Lower lobe of right lung (tissue), 2 donors: ENCODE data around the gene C1D. TPM values are rescaled to one million over a fixed set of nuclear protein-coding genes. Genes with fewer than 3 reads are reported as not detected.

ENCODE experiments used
- ATAC-seq, 2 donors: fragments of 200-7000 bp; cut with Tn5 transposase; one replicate each; pipeline ENCODE4 v1.9.1; 2020 to 2022; ENCODE audit warnings: mild to moderate bottlenecking in 2 of 2, moderate library complexity in 2 of 2
- DNase-seq: peaks from one replicate; pipeline ENCODE4 v3.0.0-alpha.2; 2020
- H3K27ac ChIP-seq: fragments of 200-600 bp; one replicate; pipeline ENCODE4 v1.8.0; 2022
- H3K27me3 ChIP-seq: fragments of 200-600 bp; one replicate; pipeline ENCODE4 v1.8.0; 2022; ENCODE audit warnings: low read depth
- H3K36me3 ChIP-seq: fragments of 200-600 bp; one replicate; pipeline ENCODE4 v1.8.0; 2022; ENCODE audit warnings: mild to moderate bottlenecking
- H3K4me1 ChIP-seq: fragments of 200-600 bp; one replicate; pipeline ENCODE4 v1.8.0; 2022
- H3K4me3 ChIP-seq: fragments of 200-600 bp; one replicate; pipeline ENCODE4 v1.8.0; 2022; ENCODE audit warnings: mild to moderate bottlenecking
- H3K9me3 ChIP-seq: fragments of 200-600 bp; one replicate; pipeline ENCODE4 v1.8.0; 2022
- CTCF ChIP-seq: fragments of 200-600 bp; IDR thresholded peaks from one replicate; pipeline ENCODE4 v1.8.0; 2022; ENCODE audit warnings: antibody characterized with exemption, mild to moderate bottlenecking
- intact Hi-C: fragments of 100-400 bp; cut with DNase I; formaldehyde crosslinking; loops from one replicate; pipeline ENCODE4 v1.11.0; 2022
- total RNA-seq: library from RNA; stranded (reverse); fragmentation: NEBNext Ultra II Directional; extraction: Animal tissue kit (Norgen Biotek cat#: 25700); gene quantifications from one replicate; pipeline ENCODE4 v1.2.1, GENCODE V29; 2021
- donor health status: DM: no; HTN: yes; CAD: no; lungs with severe emphysema.

The C1D gene
- total RNA-seq, 1 donor from 2014 or later: 21.5 TPM

- intact Hi-C loops: no loop called here
- Histone ChIP-seq H3K4me3 (no peak overlapping the region), H3K9me3 (no peaks in the 10 kb centered on the region), H3K36me3 (no peaks in the 10 kb centered on the region), H3K27ac (no peak overlapping the region), H3K27me3 (no peaks in the 10 kb centered on the region), H3K4me1 (peaks cover 37% of the 10 kb centered on the region)
- DNase-seq: no peak
- TF ChIP-seq CTCF: no peak
- no peak for ATAC-seq
These were observed 5.0 kb downstream of the C1D start for GRCh38 chr2:68057658-68058396.

GRCh38 chr2:68052717-68053422 lies 9.9 kb downstream of the C1D start:
- Histone ChIP-seq H3K4me3 (no peak overlapping the region), H3K4me1 (peaks cover 13% of the 10 kb centered on the region), H3K27ac (no peak overlapping the region), H3K9me3 (no peaks in the 10 kb centered on the region), H3K36me3 (no peaks in the 10 kb centered on the region), H3K27me3 (no peaks in the 10 kb centered on the region)
- intact Hi-C loops: no loop called here
- DNase-seq (no peak), ATAC-seq (peak in 1 of 2 donors; percentile 47)
- no peak for TF ChIP-seq CTCF

- DNase-seq (no peak), ATAC-seq (no peak)
- TF ChIP-seq CTCF: no peak
- H3K27me3 ChIP-seq: no peaks in the 10 kb centered on the region
- H3K4me3 ChIP-seq: no peak overlapping the region
- intact Hi-C loops: no loop called here
- peaks cover 17% of the 10 kb centered on the region for H3K36me3 ChIP-seq
- peaks cover 12% of the 10 kb centered on the region for H3K4me1 ChIP-seq
- H3K9me3 ChIP-seq: no peaks in the 10 kb centered on the region
- no peak overlapping the region for H3K27ac ChIP-seq
These were observed 12.5 kb downstream of the C1D start for GRCh38 chr2:68050353-68050752.

GRCh38 chr2:68046642-68047240 lies 16.1 kb downstream of the C1D start:
- Histone ChIP-seq H3K4me3 (no peak overlapping the region), H3K27me3 (no peaks in the 10 kb centered on the region), H3K4me1 (no peaks in the 10 kb centered on the region), H3K27ac (no peak overlapping the region), H3K36me3 (peaks cover 19% of the 10 kb centered on the region), H3K9me3 (no peaks in the 10 kb centered on the region)
- no peak for DNase-seq
- intact Hi-C loops: no loop called here
- no peak for TF ChIP-seq CTCF
- no peak for ATAC-seq

GRCh38 chr2:68046224-68046623 lies 16.6 kb downstream of the C1D start:
- Histone ChIP-seq H3K27me3 (no peaks in the 10 kb centered on the region), H3K27ac (no peak overlapping the region), H3K4me1 (no peaks in the 10 kb centered on the region), H3K9me3 (no peaks in the 10 kb centered on the region), H3K36me3 (peaks cover 19% of the 10 kb centered on the region), H3K4me3 (no peak overlapping the region)
- intact Hi-C loops: no loop called here
- DNase-seq: no peak
- no peak for ATAC-seq
- no peak for TF ChIP-seq CTCF
